Omental fat pad (tissue), 4 donors: ENCODE data around the gene YIPF5. TPM values are rescaled to one million over a fixed set of nuclear protein-coding genes. Genes with fewer than 3 reads are reported as not detected.

Experiments
- ATAC-seq: fragments of 150-250 bp; one replicate; pipeline ENCODE4 v1.9.1; 2016; ENCODE audit warnings: mild to moderate bottlenecking, moderate library complexity; ENCODE audit not compliant: low FRiP score
- DNase-seq: peaks from one replicate; pipeline ENCODE4 v3.0.0-alpha.2; 2019; ENCODE audit warnings: low spot score
- CTCF ChIP-seq, 3 donors: fragments of 450-650 bp; IDR thresholded peaks; one replicate each; pipeline ENCODE4 v1.5.1; 2016 to 2017; ENCODE audit warnings: antibody characterized with exemption in 3 of 3, mild to moderate bottlenecking in 3 of 3, moderate library complexity in 2 of 3
- total RNA-seq, 4 donors: library from RNA; depleted of rRNA; stranded (reverse); fragments of >200 nt; gene quantifications; one replicate each; pipeline ENCODE4 v1.1.0, GENCODE V29; 2016

Gene YIPF5
- total RNA-seq, 4 donors from 2014 or later, result 30.5 to 45.7 (median 44.7) TPM

DNA sequence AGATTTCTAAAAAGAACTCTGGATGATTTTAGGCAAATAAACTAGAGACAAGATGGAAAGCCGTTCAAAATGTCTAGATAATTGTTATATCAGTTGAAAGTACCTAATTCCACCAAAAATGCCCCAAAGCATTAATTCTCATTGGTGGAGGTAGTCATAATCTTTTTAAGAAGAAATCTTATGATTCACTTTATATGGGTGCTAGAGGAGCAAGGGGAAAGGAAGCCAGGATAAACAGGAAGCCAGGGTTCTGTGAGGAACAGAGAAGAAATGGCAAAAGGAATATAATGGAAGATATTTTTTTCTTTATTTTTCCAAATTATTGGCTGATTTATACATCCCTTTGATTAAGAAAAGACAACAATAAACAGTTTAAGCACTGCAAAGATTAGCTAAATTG is 7.8 kb downstream of the YIPF5 start:
- DNase-seq, result no peak
- no peak for TF ChIP-seq CTCF (IDR thresholded peaks at IDR 0.05)
- no peak for ATAC-seq

- DNase-seq (no peak), ATAC-seq (no peak)
- no peak for TF ChIP-seq CTCF (IDR thresholded peaks at IDR 0.05)
These were observed 13.7 kb downstream of the YIPF5 start for GRCh38 chr5:144156767-144157171.

- no peak for TF ChIP-seq CTCF (IDR thresholded peaks at IDR 0.05)
- ATAC-seq (no peak), DNase-seq (no peak)
These were observed 19.4 kb downstream of the YIPF5 start for GRCh38 chr5:144151026-144151425.

GRCh38 chr5:144144956-144145751 is 25.3 kb downstream of the YIPF5 start:
- no peak for DNase-seq

GRCh38 chr5:144143625-144144024 is 26.8 kb downstream of the YIPF5 start:
- ATAC-seq (no peak), DNase-seq (no peak)
- no peak for TF ChIP-seq CTCF (IDR thresholded peaks at IDR 0.05)

More at GRCh38 chr5:144144956-144145751, 25.3 kb downstream of the YIPF5 start:
- no peak for TF ChIP-seq CTCF (IDR thresholded peaks at IDR 0.05)
- ATAC-seq, result no peak

- DNase-seq (no peak), ATAC-seq (no peak)
- no peak for TF ChIP-seq CTCF (IDR thresholded peaks at IDR 0.05)
These were observed 27.7 kb downstream of the YIPF5 start for GRCh38 chr5:144142824-144143162.

DNA sequence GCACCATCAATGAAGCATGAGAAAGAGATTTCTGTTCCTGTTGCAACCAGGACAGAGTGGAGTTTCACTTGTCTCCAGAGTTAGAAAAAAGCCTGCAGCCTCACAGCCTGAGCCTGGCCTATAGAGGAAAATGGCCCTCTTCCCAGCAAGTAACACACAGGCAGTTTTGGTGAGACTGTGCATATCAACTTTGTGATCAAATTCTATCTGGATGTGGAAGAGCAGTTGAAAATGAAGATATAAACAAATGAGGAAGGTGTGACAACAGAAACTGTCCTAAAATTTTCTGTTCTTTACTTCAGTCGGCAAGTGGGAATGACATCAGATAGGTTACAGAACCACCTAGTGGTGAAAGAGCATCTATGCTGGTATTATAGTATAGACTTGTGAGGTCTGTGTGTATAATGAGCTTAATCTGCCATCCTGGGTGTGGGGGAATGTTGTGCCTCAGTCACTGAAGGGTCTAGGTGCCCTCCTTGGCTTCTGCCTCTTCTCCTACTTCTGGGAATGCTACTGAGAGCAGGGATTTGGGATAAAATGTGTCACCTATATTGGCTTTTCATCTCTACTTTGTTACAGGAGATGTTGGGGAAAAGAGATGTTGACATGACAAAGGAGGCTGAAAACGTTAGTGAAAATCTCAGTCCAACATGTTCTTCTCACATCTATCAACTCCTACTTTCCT is 28.2 kb downstream of the YIPF5 start:
- DNase-seq (no peak), ATAC-seq (no peak)
- TF ChIP-seq CTCF (IDR thresholded peaks at IDR 0.05), result no peak
